Measurements from ENCODE around the gene STOML3. TPM values are rescaled to one million over a fixed set of nuclear protein-coding genes. Genes with fewer than 3 reads are reported as not detected.

STOML3 gene
- total RNA-seq, 1 donor from 2014 or later, result not detected

Other genes with a start within 250 kb of the STOML3 start
- gene PROSER1, start 47.3 kb upstream of the STOML3 start, total RNA-seq, result 17.9 TPM in 2 replicates
- 9.8 and 13.4 TPM in 2 replicates for gene NHLRC3, start 47.6 kb upstream of the STOML3 start, total RNA-seq

Measured in dermis blood vessel endothelial cell (primary cell).